GM21390 (cell line): ENCODE measurements around the gene SETBP1.

Experiments
- ATAC-seq: cut with Tn5 transposase; IDR thresholded peaks from one replicate; pipeline ENCODE4 v1.9.1; 2021; ENCODE audit not compliant: unreplicated experiment

SETBP1 gene

DNA sequence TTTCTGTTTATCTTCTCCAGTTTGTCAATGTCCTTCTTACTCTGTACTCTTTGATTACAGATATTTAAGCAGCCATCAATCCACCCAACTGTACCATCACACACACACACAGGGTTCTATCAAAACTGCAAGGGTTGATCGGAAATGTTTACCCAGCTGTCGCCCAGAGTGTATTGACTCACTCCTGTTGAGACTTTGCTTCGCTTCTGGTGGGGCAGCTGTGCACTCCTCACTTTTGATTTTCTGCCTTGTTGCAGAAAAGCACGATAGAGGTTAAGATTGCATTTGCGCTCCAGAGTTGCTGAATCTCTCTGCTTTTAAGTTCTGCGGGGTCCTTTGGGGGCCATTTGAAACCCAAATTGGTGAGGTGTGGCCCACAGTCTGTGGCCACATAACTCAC lies 216.2 kb downstream of the SETBP1 start:
- ATAC-seq = no peak

DNA sequence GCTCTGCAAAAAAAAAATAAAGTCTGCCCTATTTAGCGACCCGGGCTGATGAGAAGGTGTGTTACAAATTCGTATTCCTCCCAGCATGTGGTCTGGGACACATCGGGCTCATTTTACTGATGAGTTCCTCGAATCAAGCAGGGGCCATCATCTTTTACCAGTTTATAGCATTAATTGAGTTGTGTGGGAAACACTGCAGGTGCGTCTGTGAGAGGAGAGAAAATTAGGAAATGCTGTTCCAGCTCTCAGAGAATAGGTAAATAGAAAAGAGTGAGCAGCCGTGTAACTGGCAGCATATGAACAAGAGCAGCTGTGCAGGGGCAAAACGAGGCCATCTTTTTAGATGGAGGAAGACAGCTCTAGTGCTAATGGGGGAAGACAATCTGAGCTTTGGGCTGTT lies 216.7 kb downstream of the SETBP1 start:
- no peak for ATAC-seq

DNA sequence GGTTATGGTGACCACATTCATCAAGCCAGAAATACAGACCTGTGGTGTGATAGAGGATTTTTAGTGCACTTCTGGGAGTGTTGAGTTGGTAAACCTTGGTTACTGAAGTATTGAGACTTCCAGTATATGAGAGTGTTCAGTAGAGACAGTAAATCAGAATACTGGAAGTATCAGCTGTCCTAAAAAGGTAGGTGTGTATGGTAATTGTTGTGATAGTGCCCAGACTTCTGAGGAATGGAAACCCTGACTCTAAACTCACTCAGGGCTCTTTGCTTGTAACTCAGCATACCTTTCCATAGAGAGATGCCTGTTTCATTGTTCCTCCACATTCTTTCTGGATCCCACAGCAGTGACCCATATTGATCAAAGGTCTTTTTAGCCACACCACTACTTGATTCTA lies 217.1 kb downstream of the SETBP1 start:
- ATAC-seq = no peak

DNA sequence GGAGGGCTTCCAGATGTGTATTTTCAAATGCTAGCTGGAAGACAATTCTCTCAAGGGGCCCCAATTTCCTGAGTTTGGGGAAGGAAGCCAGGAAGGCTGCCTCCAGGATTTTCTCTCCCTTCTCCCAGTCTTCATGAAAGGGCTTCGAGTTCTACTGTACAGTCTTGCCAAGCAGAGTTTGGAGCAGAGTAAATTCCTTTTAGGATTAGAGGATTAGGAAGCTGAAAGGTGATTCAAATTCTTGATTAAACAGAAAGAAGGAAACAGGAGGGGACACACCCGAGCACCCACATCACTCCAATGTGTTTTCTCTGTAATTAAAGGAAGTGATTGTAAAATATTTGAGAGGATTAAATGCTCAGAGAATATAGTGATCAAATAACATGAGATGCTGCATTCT lies 217.8 kb downstream of the SETBP1 start:
- no peak for ATAC-seq

DNA sequence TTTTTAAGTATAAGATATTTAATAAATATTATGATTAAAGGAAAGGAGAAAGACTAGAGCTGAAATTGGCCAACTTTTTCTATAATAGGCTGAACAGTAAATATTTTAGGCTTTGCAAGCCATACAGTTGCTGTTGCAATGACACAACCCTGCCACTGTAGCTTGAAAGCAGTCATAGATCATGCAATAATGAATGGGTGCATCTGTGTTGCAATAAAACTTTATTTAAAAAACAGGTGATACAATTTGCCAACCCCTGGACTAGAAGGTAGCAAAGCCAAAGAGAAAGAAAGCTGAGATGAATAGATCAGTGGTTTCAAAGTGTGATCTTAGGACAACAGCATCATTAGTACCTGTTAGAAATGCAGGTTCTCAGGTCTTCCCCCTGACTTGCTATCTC lies 219.1 kb downstream of the SETBP1 start:
- ATAC-seq = no peak

DNA sequence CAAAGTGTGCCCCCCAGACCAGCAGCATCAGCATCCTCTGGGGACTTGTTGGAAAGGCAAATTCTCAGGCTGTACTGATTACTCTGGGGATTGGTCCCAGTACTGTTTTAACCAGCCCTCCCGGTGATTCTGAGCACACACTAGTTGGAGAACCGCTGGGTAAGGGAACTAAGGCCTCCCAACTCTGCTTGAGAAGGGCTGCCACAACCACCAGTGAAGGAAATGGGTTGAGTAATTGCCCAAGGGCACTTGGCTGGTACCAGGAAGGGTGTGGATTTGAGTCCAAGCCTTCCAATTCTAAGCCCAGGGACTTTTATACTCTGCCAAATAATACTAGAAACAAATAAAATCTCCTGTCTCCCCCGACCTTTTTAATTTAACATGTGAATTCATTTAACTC lies 219.9 kb downstream of the SETBP1 start:
- no peak for ATAC-seq

DNA sequence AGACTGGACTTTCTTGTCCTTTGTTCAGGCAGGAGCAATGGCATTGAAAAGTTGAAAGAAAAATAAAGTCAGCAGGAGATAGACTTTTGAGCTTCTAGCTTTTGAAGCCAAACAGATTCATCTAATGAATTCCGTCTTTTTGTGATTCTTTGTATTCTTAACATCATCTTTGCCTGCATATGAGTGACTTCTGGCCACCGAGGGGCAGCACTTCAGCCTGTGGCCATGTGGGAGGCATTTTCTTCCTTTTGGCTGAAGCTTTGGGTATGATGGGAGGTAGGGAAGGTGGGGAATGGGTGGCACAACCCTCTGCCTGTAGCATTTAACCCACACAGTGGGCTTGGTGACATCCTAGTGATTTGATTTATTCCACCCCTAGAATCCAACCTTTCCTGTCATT lies 220.6 kb downstream of the SETBP1 start:
- ATAC-seq = no peak

DNA sequence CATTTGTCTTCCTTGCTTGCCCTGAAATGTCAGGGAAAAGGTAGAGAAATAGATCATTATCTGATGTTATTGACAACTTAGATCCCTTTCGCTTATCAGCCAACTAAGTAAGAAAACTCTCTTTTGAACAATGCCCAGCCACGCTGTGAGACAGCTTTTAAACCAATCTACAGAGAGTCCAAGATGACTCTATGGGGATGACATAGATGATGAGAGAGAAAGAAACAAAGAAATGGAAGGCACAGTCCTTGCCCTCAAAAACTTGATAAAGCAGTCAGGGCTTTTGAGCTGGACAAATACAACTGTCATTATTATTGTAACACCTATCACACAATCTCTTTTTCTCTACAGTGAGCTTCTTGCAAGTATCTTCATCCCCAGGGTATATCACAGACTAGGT lies 222.6 kb downstream of the SETBP1 start:
- no peak for ATAC-seq

DNA sequence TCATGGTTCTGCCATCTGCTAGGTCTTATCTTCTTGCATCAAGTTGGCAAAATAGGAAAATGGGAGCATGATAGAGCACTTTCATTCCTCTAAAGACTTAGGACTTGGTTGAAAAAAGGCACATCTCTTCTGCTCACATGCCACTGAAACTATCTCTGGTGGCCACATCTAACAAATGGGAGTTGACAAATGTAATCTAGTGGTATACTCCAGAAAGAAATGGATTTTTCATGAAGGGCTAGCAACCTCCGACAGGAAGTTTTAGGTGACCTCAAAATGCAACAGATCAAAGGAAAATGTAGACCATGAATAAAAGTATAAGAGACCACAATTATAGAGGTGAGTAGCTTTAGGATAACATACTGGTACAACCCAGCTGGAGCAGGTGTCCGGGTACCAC lies 224.1 kb downstream of the SETBP1 start:
- no peak for ATAC-seq

DNA sequence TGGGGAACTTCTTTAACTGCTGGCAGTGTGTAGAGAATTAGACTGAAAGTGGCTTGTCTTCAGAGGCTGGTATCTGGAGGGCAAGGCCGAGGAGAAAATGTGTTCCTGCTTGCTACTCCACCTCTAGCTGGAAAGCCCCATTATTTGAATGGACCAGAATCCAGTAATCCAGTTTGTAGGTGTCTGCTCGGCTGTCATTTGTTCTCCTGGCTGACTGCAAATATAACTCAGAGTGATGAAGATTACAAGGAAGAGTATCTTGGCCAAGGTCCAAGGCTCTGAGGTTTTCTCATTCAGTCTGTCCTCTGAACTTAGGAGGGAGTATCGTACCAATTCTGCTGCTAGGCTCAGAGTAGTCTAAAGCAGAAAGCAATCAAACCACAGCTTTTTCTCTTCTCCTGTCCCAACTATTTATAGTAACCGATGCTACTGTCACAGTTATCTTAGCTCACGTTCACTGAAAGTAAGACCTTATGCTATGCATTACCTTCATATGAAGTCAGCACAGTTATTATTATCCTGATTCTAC lies 228.6 kb downstream of the SETBP1 start:
- ATAC-seq = peak; percentile 91

DNA sequence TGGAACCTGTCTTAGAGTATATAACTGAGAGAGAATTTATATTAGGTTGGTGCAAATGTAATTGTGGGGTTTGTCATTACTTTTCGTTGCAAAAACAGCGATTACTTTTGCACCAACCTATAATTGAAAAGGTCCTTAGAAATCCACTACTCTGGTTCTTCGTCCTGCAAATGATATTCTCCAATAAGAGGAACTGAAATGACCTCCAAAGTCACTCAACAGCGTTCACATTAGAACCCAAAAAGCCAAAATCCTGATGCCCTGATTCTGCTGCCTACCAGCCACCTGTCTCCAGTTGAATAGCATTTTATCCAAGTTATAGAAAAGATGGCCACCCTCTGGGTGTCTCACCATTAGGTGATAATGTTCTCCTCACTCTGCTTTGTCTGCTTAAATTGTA lies 230.6 kb downstream of the SETBP1 start:
- no peak for ATAC-seq

DNA sequence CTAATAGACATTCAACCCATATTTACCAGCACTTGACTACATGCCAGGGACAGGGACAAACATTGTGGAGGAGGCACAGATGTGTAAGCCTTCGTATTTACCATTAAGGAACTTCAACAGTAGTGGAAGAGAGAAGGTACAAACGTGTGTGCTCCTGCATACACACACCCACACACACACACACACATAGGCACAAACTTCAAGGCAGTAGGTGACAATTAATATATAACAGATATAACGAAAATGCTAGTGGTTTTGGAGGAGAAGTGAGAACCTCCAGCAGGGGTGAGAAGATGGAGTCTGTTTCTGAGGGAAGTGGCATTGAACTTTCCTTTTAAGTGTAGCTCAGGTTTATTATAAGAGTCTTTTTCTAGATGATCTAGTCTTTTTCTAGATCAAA lies 231.1 kb downstream of the SETBP1 start:
- peak; percentile 33 for ATAC-seq

DNA sequence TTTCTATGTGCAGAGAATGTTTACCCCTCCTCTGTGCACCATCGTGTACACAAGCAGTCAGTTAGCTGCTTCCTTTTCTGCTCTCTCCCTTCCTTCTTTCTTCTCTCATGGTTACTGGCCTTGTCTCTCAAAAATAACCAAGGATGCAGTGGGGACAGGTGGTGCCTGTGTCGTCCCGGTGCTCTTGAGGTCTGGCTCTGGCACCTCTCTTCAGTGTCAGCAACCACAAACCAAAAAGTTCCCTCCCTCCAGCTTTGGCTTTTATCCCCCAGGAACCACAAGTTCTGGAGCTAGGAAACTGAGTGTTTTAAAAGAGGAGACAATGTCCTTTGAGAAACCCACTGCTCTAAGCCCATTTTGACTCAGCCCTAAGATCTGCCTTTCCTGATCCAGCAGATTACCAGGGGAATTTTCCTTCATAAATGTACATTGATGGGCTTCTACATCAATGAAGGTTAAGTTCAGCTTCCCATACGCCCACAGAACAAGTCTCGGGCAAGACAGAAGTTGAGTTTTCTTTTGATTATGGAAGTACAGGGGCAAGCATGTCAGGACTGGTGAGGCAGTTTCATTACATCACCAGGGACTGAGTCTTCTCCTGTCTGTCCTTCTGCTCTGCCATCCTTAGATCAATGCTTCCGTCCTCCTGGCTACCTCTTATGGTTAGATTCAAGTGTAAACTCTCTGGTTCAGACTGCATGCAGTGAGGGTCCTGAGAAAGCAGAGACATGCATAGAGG lies 232.2 kb downstream of the SETBP1 start:
- ATAC-seq = no peak

DNA sequence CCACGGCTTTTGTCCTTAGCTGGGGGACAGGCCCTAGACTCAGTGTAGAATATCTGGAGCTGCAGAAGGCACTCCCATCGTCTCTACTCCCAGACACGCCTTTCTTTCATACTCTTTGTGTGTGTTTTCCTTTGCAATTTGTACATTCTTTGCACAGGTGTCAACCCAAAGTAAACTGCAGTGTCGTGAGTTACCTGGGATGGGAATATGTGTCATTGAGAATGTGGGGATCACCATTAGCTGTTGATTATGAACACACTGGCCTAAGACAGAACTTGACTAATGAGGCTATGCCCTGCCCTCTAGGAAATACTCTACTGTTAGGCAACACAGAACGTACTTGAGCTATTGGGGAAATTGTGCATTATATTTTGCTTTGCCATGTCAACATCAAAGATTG lies 233.3 kb downstream of the SETBP1 start:
- no peak for ATAC-seq

DNA sequence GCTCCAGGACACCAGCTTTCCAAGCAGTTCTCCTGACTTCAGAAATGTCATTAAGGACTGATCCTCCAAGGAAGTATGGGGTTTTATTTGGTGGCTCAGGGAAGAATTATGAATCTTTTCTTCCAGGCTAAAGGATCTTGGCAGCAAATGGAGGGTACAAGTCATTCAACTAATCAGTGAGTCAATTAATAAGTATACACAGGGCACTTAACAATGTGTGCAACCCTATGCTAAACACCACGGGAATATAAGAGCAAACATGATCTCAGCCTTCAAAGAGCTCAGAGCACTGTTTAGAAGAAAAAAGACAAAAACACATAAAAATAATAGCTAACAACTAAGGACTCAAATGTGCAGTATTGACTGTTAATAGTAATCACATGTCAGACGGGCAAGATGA lies 234.5 kb downstream of the SETBP1 start:
- no peak for ATAC-seq

DNA sequence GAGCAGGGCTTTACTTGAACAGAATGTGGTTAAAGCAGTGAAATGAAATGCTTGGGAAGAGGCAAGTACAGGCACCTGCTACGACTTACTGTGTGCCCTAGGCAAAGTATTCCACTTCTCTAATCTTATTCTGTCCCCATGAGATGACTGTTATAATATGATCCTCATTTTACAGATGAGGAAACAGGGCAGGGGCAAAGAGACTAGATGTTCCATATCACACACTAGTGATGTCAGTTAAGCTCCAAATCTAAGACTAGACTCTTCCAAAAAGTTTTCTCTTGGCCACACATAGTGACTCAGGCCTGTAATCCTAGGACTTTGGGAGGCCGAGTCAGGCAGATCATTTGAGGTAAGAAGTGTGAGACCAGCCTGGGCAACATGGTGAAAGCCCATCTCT lies 235.0 kb downstream of the SETBP1 start:
- no peak for ATAC-seq

DNA sequence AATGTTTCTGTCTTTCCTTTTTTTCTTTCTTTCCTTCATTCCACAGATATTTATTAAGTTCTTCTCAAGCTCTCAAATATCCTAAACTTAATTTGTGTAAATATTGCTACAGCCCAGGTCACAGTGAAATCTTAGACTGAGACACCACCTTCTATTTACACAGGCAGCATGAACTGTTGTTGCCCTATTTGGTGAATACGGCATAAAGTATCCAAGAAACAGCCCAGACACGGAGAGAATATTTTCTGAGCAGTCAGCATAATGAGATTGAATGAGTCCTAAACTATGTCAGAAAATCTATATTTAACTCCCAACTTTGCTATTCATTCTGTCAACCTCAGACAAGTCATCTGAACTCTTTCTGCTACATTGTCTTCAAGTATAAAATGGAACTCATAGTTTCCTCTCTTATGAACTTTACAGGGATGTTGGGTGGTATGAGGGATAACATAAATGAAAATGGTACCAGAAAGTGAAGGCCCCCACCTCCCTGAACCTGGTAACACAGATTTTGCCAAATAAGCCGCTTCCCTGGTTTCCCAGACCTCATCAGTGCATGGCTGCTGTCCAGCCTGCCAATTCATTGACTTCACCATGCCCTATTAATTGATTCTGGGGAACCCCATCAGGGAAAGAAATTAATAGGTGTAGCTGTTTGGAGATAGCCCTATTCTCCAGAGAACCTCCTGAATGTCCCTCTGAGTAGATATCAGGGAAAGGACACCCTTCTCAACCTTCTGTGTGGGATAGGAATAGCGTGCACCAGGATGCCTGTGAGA lies 235.9 kb downstream of the SETBP1 start:
- no peak for ATAC-seq

DNA sequence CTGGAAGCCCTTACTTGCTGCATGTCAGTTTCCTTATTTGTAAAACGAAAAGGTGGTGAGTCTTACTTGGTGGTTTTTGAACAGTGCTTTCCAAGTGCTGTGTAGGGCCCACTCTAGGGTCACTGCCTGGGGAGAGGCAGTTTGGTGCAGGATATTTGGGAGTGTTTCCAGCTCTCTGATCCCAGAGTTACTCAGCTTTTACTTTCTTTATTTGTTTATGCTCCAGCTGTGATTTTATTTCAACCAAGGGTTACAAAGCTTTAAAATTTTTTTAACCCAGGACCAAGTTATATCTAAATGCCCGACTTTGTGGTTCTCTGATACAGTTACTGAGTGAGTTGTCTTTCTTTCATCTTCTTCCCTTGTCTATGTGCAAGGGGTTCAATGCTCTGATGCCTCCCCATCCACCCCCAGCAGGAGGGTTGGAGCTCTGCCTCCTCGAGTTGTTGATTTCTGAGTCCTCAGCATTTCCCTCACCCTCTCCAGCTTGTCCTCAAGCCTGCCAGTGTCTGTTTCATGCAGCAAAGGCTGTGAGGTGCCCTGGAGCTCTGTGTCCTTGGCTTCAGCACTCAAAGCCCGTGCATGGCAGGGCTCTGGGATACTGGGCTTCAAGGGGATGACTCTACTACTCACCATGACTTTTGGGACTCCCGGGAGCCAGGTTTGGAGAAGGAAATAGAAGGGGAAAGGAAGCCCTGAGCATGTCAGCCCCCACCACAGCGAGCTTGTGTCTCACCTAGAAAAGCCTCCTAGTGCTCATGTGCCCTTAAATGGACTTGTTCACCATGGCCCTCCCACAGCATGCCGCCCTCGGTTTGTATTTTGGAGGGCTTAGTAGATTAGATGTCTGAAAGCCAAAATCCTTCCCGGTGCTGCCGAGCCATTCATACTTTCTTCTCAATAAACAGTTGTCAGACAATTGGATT lies 236.8 kb downstream of the SETBP1 start:
- no peak for ATAC-seq

DNA sequence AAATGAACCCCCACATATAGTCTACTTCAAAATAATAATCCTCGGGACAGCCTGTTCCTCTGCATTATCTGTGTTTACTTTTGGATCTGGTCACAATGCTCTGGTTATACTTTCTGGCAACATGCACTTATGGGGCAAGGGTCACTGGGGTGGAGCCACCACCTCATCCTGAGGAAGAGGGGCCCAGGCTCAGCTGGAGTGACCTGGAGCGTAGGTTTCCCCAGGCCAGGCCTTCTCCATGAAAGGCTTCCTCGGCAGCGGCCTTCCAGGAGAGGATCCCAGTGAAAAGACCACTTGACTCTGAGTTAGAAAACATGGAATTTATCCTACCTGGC lies 237.4 kb downstream of the SETBP1 start:
- no peak for ATAC-seq

DNA sequence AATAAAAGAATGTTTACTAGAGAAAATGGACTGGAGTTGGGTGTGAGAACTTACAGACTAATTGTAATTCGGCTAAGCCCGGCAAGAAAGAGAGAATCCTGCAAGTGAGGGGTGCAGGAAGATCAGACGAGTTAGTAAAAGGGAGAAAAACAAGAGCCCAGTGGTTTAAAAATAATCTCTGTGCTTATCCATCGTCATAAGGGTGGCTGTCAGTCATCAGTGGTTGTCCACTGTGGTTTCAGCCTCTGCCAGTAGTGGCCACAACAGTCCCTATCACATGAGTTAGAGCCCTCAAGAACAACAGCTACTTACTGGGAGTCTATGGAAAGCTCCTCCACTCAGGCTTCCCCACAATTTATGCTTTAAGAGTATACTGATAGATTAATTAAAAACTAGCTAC lies 239.8 kb downstream of the SETBP1 start:
- ATAC-seq = no peak

DNA sequence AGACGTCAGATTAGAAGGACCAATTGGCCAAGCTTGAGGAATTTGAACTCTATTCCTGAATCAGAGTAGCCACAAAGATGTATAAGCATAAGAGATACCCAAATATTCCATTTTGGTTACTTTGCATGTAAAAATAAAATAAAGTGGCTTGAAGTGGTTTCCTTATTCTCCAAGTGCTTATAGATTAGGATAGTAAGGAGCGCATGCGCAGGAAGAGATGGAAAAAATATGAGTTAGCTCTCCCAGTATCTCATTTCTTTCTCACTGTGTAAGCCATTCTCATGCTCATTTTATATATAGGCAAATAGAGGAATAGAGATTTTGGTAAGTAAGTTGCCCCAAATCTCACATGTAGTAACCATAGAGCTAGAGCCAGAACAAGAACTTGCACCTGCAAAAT lies 241.3 kb downstream of the SETBP1 start:
- ATAC-seq = no peak

DNA sequence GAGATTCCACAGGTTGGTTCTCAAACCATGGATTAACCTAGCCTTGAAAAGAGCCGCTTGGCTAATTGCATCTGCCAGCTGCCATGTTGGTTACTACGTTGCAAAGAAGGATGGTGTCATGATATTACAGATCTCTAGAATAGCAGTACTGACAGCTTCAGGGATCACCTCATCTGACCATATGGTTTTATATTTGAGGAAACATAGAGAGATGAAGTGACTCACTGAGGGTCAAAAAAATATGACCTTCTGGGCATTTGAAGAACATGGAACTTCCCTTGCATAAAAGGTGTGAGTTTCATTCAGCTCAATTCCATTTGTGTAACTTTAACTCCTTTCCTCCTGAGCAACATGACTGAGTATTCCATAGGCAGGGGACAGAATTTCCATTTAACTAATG lies 242.3 kb downstream of the SETBP1 start:
- no peak for ATAC-seq
